ENCODE results near the gene FAM114A1. TPM values are rescaled to one million over a fixed set of nuclear protein-coding genes. Genes with fewer than 3 reads are reported as not detected.

FAM114A1 gene
- total RNA-seq, 1 donor from 2014 or later, result 57.4 TPM

DNA sequence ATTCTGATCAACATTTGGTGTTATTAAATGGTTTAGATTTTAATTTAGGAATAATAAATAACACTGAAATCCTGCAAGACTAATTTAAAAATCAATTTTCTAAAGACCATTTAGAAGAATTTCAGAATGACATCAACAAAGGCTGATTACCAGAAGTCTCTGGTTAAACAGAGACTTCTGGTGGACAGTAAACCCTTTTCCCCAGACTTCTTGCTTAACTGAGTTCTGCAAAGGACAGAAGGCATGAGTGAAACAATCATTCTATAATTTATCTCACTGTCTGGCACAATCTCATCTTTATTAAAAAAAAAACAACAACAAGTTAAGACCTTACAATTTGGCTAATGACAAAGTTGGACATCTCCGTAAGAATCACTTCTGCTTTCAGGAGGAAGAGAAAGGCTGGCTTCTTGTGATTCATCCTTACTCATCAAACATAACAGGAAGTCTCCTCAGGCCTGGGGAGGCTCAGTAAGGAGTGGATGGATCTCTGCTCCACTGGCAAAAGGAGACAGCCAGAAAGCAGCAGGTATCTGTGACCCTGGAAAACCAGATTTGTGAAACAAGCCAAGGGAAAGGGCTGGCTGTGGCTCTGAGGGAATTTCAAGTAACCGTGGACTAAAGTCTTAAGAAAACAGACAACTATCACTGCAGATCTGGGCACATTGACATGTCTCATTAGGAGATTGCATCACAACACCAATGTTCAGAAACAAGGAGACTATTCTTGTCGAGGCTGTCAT is 10.1 kb upstream of the FAM114A1 start:
- Histone ChIP-seq H3K36me3 (ENCODE audit: control insufficient read depth in 3 of 3, insufficient read depth in 3 of 3, low read length in 3 of 3) (no peaks in the 10 kb centered on the region), H3K9me3 (ENCODE audit: control insufficient read depth in 3 of 3, low read length in 3 of 3) (no peaks in the 10 kb centered on the region), H3K27me3 (ENCODE audit: control insufficient read depth in 3 of 3, insufficient read depth in 3 of 3, low read length in 3 of 3) (no peaks in the 10 kb centered on the region), H3K9ac (ENCODE audit: low read depth in 1 of 3, low read length in 3 of 3) (no peak overlapping the region), H3K27ac (ENCODE audit: low read depth, low read length) (peak overlapping the region; percentile 22), H3K4me3 (ENCODE audit: low read length in 3 of 3) (no peak overlapping the region), H3K4me1 (ENCODE audit: control insufficient read depth in 3 of 3, insufficient read depth in 3 of 3, low read length in 3 of 3) (peaks cover 0 to 2% (median 0%) of the 10 kb centered on the region in 3 donors)

DNA sequence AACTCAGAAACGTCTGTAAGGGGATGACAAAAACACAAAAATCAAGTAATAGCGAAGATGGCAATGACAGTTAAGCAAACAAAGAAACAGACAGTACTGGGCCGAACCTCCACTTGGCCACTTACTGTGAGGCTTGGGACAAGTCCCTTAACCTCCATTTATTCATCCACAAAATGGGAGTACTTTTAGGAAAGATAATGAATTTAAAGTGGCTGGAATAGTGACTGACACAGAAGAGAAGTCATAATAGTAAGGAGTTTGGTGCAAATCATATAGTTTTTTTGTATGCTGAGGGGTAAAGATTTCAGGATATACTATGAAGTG is 9.5 kb upstream of the FAM114A1 start:
- no peaks in the 10 kb centered on the region for H3K27me3 ChIP-seq (ENCODE audit: control insufficient read depth in 3 of 3, insufficient read depth in 3 of 3, low read length in 3 of 3)
- H3K4me1 ChIP-seq (ENCODE audit: control insufficient read depth in 3 of 3, insufficient read depth in 3 of 3, low read length in 3 of 3), result peaks cover 0 to 2% (median 0%) of the 10 kb centered on the region in 3 donors
- no peaks in the 10 kb centered on the region for H3K9me3 ChIP-seq (ENCODE audit: control insufficient read depth in 3 of 3, low read length in 3 of 3)
- no peak overlapping the region for H3K9ac ChIP-seq (ENCODE audit: low read depth in 1 of 3, low read length in 3 of 3)
- no peak overlapping the region for H3K4me3 ChIP-seq (ENCODE audit: low read length in 3 of 3)
- no peaks in the 10 kb centered on the region for H3K36me3 ChIP-seq (ENCODE audit: control insufficient read depth in 3 of 3, insufficient read depth in 3 of 3, low read length in 3 of 3)
- H3K27ac ChIP-seq (ENCODE audit: low read depth, low read length), result peak overlapping the region; percentile 22

DNA sequence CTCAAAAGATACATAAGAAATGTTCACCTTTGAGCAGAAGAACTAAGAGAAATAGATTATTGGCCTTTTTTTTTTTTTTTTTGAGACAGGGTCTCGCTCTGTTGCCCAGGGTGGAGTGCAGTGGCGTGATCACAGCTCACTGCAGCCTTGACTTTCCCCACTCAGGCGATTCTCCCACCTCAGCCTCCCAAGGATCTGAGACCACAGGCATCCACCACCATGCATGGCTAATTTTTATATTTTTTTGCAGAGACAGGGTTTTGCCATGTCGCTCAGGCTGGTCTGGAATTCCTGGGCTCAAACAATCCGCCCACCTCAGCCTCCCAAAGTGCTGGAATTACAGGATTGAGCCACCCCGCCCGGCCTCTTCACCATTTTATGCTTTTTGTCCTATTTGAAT is 8.1 kb upstream of the FAM114A1 start:
- Histone ChIP-seq H3K27me3 (ENCODE audit: control insufficient read depth in 3 of 3, insufficient read depth in 3 of 3, low read length in 3 of 3) (no peaks in the 10 kb centered on the region), H3K9ac (ENCODE audit: low read depth in 1 of 3, low read length in 3 of 3) (no peak overlapping the region), H3K4me3 (ENCODE audit: low read length in 3 of 3) (no peak overlapping the region), H3K27ac (ENCODE audit: low read depth, low read length) (no peak overlapping the region), H3K4me1 (ENCODE audit: control insufficient read depth in 3 of 3, insufficient read depth in 3 of 3, low read length in 3 of 3) (peaks cover 0 to 2% (median 0%) of the 10 kb centered on the region in 3 donors), H3K36me3 (ENCODE audit: control insufficient read depth in 3 of 3, insufficient read depth in 3 of 3, low read length in 3 of 3) (no peaks in the 10 kb centered on the region), H3K9me3 (ENCODE audit: control insufficient read depth in 3 of 3, low read length in 3 of 3) (no peaks in the 10 kb centered on the region)

DNA sequence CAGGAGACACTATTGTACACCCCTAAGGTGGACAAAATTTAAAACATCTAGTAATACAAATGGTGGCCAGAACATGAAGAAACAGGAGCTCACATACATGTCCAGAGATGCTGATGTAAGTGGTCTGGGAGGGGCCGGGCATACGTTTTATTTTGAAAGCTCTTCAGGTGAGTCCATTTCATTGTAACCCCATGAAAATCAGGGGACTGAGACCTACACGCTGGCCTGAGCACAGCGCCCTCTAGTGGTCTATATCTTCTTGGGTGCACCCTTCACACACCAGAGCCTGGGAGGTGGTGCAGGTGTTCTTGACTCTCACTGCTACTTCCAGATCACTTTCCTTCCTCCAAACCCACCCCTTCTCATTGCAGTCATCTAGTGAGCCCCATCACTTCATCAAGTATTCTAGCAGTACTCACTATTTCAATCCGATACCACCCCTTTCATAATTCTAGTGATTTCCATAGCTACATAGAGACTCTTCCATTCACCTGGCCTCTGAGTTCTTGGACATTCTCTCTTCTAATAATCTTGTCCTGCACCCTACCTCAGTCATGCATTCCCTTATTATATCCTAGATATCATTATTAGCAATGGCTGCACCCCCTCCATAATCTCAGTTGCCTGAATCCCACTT is 6.7 kb upstream of the FAM114A1 start:
- H3K9me3 ChIP-seq (ENCODE audit: control insufficient read depth in 3 of 3, low read length in 3 of 3), result no peaks in the 10 kb centered on the region
- no peak overlapping the region for H3K4me3 ChIP-seq (ENCODE audit: low read length in 3 of 3)
- H3K36me3 ChIP-seq (ENCODE audit: control insufficient read depth in 3 of 3, insufficient read depth in 3 of 3, low read length in 3 of 3), result no peaks in the 10 kb centered on the region
- H3K4me1 ChIP-seq (ENCODE audit: control insufficient read depth in 3 of 3, insufficient read depth in 3 of 3, low read length in 3 of 3), result peaks cover 0 to 2% (median 0%) of the 10 kb centered on the region in 3 donors
- H3K27ac ChIP-seq (ENCODE audit: low read depth, low read length), result no peak overlapping the region
- no peaks in the 10 kb centered on the region for H3K27me3 ChIP-seq (ENCODE audit: control insufficient read depth in 3 of 3, insufficient read depth in 3 of 3, low read length in 3 of 3)
- H3K9ac ChIP-seq (ENCODE audit: low read depth in 1 of 3, low read length in 3 of 3), result no peak overlapping the region

DNA sequence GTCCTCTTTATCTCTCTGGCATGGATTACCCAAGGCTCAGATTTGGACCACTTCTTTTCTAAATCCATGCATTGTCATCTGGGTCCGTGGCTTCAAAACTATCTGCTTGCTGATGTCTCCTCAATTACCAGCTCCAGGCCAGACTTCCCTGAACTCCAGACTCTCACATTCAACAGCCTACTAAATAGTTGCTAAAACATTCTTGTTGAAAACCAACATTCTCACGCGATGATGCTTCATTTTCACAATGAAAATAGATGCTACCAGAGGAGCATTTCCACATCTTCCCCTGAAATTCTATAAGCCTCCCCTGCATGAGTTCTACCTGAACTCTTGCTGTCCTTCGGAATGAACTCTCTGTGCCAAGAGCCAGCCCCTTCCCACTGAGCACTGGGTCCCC is 5.8 kb upstream of the FAM114A1 start:
- H3K27me3 ChIP-seq (ENCODE audit: control insufficient read depth in 3 of 3, insufficient read depth in 3 of 3, low read length in 3 of 3), result no peaks in the 10 kb centered on the region
- H3K36me3 ChIP-seq (ENCODE audit: control insufficient read depth in 3 of 3, insufficient read depth in 3 of 3, low read length in 3 of 3), result no peaks in the 10 kb centered on the region
- H3K4me1 ChIP-seq (ENCODE audit: control insufficient read depth in 3 of 3, insufficient read depth in 3 of 3, low read length in 3 of 3), result peaks cover 0 to 2% (median under 1%) of the 10 kb centered on the region in 3 donors
- no peak overlapping the region for H3K4me3 ChIP-seq (ENCODE audit: low read length in 3 of 3)
- no peak overlapping the region for H3K9ac ChIP-seq (ENCODE audit: low read depth in 1 of 3, low read length in 3 of 3)
- no peak overlapping the region for H3K27ac ChIP-seq (ENCODE audit: low read depth, low read length)
- no peaks in the 10 kb centered on the region for H3K9me3 ChIP-seq (ENCODE audit: control insufficient read depth in 3 of 3, low read length in 3 of 3)

DNA sequence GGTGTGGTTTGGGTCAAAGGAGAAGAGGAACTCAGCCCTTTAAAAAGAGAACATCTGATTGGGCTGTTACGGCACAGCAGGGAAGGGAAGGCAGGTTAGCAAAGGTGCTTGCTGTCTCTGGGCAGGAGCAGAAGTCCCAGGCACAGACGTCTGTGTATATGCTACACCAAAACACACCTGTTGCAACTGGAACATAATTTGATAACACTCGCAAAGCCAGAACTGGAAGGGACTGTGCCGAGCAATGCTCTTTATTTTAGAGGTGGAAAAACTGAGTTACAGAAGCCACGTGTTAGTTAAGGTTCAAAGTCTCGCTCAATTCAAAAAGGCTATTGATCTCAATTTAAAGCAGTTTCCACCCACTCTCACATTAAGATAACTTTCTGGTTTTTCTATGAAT is 2.2 kb upstream of the FAM114A1 start:
- no peaks in the 10 kb centered on the region for H3K9me3 ChIP-seq (ENCODE audit: control insufficient read depth in 3 of 3, low read length in 3 of 3)

DNA sequence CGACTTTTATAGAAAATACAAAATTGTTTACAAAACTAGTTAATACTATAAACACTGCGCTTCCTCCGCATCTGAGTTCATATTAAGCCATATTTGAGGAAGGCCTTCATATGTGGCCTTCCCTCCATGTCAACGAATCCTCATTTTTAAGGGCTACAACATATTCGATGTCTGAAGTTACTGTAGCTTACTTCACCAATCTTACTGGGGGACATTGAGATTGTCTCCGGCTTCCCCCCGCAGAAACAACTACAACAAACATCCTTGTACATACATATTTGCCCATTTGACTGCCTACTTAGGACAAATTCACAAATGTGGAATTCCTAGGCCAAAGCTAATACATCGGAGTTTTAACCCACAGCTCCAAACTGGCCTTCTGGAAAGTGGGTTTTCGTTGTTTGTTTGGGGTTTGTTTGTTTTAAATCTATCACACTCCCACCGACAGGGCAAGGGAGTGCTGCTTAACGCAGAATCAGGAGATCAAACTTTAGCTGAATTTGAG is 581 bp upstream of the FAM114A1 start:
- peak overlapping the region; percentile 57 to 83 (median 70) for H3K9ac ChIP-seq (ENCODE audit: low read depth in 1 of 3, low read length in 3 of 3)
- H3K9me3 ChIP-seq (ENCODE audit: control insufficient read depth in 3 of 3, low read length in 3 of 3), result no peaks in the 10 kb centered on the region
- peaks cover 0 to 8% (median 5%) of the 10 kb centered on the region in 3 donors for H3K36me3 ChIP-seq (ENCODE audit: control insufficient read depth in 3 of 3, insufficient read depth in 3 of 3, low read length in 3 of 3)
- peaks cover 14 to 25% (median 23%) of the 10 kb centered on the region in 3 donors for H3K4me1 ChIP-seq (ENCODE audit: control insufficient read depth in 3 of 3, insufficient read depth in 3 of 3, low read length in 3 of 3)
- H3K27ac ChIP-seq (ENCODE audit: low read depth, low read length), result peak overlapping the region; percentile 91
- H3K27me3 ChIP-seq (ENCODE audit: control insufficient read depth in 3 of 3, insufficient read depth in 3 of 3, low read length in 3 of 3), result no peaks in the 10 kb centered on the region
- H3K4me3 ChIP-seq (ENCODE audit: low read length in 3 of 3), result peak overlapping the region; percentile 54 to 76 (median 64)

More for the DNA sequence above, 2.2 kb upstream of the FAM114A1 start:
- Histone ChIP-seq H3K27me3 (ENCODE audit: control insufficient read depth in 3 of 3, insufficient read depth in 3 of 3, low read length in 3 of 3) (no peaks in the 10 kb centered on the region), H3K4me1 (ENCODE audit: control insufficient read depth in 3 of 3, insufficient read depth in 3 of 3, low read length in 3 of 3) (peaks cover 14 to 22% (median 19%) of the 10 kb centered on the region in 3 donors), H3K27ac (ENCODE audit: low read depth, low read length) (no peak overlapping the region), H3K9ac (ENCODE audit: low read depth in 1 of 3, low read length in 3 of 3) (no peak overlapping the region), H3K36me3 (ENCODE audit: control insufficient read depth in 3 of 3, insufficient read depth in 3 of 3, low read length in 3 of 3) (peaks cover 0 to 5% (median 4%) of the 10 kb centered on the region in 3 donors), H3K4me3 (ENCODE audit: low read length in 3 of 3) (no peak overlapping the region)

DNA sequence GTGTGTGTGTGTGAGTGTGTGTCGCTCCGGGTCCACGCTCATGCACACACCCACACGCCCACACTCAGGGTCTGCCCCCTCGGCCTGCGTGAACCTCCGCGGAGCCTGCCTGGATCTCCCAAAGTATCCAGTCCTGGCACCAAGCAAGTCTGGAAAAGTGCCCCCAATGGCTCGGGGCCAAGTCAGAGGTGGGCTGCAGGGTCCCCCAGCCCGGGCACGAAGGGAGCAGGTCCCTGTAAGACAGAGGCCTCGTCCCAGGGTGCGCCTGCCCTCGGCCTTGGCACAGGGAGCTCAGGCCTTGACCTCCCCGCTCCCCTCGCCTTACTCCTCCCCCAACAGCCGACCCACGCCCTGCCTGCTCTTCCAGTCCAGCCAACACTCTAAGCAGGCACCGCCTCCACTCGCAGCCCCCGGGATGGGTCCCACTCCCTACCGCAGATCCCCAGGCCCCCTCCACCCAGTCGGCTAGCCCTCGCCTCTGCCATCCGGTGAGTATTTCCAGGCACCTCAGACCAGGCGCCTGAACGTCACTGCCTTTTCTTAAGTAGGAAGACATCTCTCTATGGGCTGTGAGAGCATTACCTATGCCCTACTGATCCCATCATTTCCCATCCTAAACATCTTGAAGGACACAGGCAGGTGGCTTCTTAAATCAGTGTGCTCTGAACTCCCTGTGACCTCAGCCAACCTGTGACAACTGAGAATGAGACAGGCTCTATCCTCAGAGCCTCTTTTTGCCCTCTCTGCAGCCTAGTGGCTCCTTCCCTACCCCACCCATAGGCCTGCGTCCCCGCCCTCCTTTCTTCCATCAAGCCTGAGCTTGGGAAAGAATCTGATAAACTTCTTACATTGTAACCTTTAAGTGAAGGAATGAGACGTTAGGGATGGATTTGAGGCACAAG is 704 bp downstream of the FAM114A1 start:
- Histone ChIP-seq H3K36me3 (ENCODE audit: control insufficient read depth in 3 of 3, insufficient read depth in 3 of 3, low read length in 3 of 3) (peaks cover 0 to 8% (median 5%) of the 10 kb centered on the region in 3 donors), H3K4me1 (ENCODE audit: control insufficient read depth in 3 of 3, insufficient read depth in 3 of 3, low read length in 3 of 3) (peaks cover 14 to 25% (median 23%) of the 10 kb centered on the region in 3 donors), H3K4me3 (ENCODE audit: low read length in 3 of 3) (peak overlapping the region; percentile 70 to 80 (median 77)), H3K9me3 (ENCODE audit: control insufficient read depth in 3 of 3, low read length in 3 of 3) (no peaks in the 10 kb centered on the region), H3K27me3 (ENCODE audit: control insufficient read depth in 3 of 3, insufficient read depth in 3 of 3, low read length in 3 of 3) (no peaks in the 10 kb centered on the region), H3K27ac (ENCODE audit: low read depth, low read length) (peak overlapping the region; percentile 91), H3K9ac (ENCODE audit: low read depth in 1 of 3, low read length in 3 of 3) (peak overlapping the region; percentile 78 to 90 (median 90))

DNA sequence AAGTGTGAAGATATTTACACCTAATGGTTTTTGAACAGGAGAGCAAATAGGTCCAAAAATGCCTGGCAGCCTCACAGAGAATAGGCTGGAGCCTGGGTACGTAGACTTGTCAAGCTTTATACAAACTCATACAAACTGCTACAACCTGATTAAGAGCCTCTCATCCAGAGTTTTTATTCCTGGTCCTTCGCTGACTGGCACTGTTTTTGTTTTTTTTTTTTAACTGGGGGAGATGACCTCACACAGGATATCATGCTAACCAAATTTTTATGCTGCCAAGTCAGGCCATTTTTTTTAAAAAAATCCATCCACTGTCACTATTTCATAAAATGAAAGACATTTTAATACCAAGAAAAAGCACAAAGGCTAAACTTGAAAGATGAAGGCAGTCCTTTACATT is 1.9 kb downstream of the FAM114A1 start:
- Histone ChIP-seq H3K9ac (ENCODE audit: low read depth in 1 of 3, low read length in 3 of 3) (no peak overlapping the region), H3K4me3 (ENCODE audit: low read length in 3 of 3) (no peak overlapping the region), H3K4me1 (ENCODE audit: control insufficient read depth in 3 of 3, insufficient read depth in 3 of 3, low read length in 3 of 3) (peaks cover 14 to 27% (median 23%) of the 10 kb centered on the region in 3 donors), H3K27me3 (ENCODE audit: control insufficient read depth in 3 of 3, insufficient read depth in 3 of 3, low read length in 3 of 3) (no peaks in the 10 kb centered on the region), H3K27ac (ENCODE audit: low read depth, low read length) (no peak overlapping the region), H3K36me3 (ENCODE audit: control insufficient read depth in 3 of 3, insufficient read depth in 3 of 3, low read length in 3 of 3) (peaks cover 0 to 8% (median 5%) of the 10 kb centered on the region in 3 donors), H3K9me3 (ENCODE audit: control insufficient read depth in 3 of 3, low read length in 3 of 3) (no peaks in the 10 kb centered on the region)
